ENCODE results near the gene GPBAR1. TPM values are rescaled to one million over a fixed set of nuclear protein-coding genes. Genes with fewer than 3 reads are reported as not detected.
A peak's percentile ranks its signal among the peaks of the same experiment; 100 is the strongest.

Gene GPBAR1
- total RNA-seq, 1 donor: 0.36 TPM

- Histone ChIP-seq H4K20me1 (ENCODE audit: insufficient read depth, low read length) (peaks cover 8% of the 10 kb centered on the region), H3K9me3 (ENCODE audit: low read depth, low read length) (no peaks in the 10 kb centered on the region), H3K36me3 (ENCODE audit: insufficient read depth, low read length) (peaks cover 86% of the 10 kb centered on the region), H3K4me1 (ENCODE audit: insufficient read depth, low read length) (peaks cover 36% of the 10 kb centered on the region), H3K79me2 (ENCODE audit: insufficient read depth, low read length) (peaks cover 68% of the 10 kb centered on the region), H3K4me2 (ENCODE audit: insufficient read depth, low read length) (no peak overlapping the region), H2AFZ (ENCODE audit: low read length) (no peak overlapping the region), H3K27me3 (ENCODE audit: insufficient read depth, low read length) (no peaks in the 10 kb centered on the region), H3K4me3 (ENCODE audit: insufficient read depth, low read length) (no peak overlapping the region), H3K27ac (ENCODE audit: low read depth, low read length) (peak overlapping the region; percentile 58)
- DNase-seq (ENCODE audit: insufficient read length, low spot score, missing footprints): peak; percentile 55
- TF ChIP-seq, protein P1, sequence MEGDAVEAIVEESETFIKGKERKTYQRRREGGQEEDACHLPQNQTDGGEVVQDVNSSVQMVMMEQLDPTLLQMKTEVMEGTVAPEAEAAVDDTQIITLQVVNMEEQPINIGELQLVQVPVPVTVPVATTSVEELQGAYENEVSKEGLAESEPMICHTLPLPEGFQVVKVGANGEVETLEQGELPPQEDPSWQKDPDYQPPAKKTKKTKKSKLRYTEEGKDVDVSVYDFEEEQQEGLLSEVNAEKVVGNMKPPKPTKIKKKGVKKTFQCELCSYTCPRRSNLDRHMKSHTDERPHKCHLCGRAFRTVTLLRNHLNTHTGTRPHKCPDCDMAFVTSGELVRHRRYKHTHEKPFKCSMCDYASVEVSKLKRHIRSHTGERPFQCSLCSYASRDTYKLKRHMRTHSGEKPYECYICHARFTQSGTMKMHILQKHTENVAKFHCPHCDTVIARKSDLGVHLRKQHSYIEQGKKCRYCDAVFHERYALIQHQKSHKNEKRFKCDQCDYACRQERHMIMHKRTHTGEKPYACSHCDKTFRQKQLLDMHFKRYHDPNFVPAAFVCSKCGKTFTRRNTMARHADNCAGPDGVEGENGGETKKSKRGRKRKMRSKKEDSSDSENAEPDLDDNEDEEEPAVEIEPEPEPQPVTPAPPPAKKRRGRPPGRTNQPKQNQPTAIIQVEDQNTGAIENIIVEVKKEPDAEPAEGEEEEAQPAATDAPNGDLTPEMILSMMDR (IDR thresholded peaks at IDR 0.05; ENCODE audit: extremely low read depth, low read depth, low read length): peak; percentile 27
These were observed 29.9 kb upstream of the GPBAR1 start for GRCh38 chr2:218230882-218231281.

DNA sequence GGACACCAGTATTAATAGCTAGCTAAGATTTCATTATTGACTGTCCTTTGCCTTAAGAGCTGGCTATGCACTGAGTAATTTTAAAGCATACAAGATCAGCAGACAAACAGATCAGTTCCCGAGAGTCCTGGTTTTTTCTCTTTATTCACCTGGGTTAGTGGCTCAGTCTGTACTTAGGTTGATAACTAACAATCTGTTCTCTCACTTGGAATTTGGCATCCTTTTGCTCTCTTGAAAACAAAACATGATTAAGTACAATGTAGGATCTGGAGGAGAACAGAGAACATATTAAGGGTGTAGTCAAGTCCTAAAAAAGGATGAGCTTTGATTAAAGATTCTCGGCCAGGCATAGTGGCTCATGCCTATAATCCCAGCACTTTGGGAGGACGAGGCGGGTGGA is 27.3 kb upstream of the GPBAR1 start:
- no peak overlapping the region for H3K27ac ChIP-seq (ENCODE audit: low read depth, low read length)
- peaks cover 8% of the 10 kb centered on the region for H4K20me1 ChIP-seq (ENCODE audit: insufficient read depth, low read length)
- H3K4me2 ChIP-seq (ENCODE audit: insufficient read depth, low read length): no peak overlapping the region
- H3K36me3 ChIP-seq (ENCODE audit: insufficient read depth, low read length): peaks cover 85% of the 10 kb centered on the region
- H2AFZ ChIP-seq (ENCODE audit: low read length): no peak overlapping the region
- TF ChIP-seq, protein P1 (IDR thresholded peaks at IDR 0.05; ENCODE audit: extremely low read depth, low read depth, low read length): no peak
- no peaks in the 10 kb centered on the region for H3K9me3 ChIP-seq (ENCODE audit: low read depth, low read length)
- H3K27me3 ChIP-seq (ENCODE audit: insufficient read depth, low read length): no peaks in the 10 kb centered on the region
- peaks cover 29% of the 10 kb centered on the region for H3K4me1 ChIP-seq (ENCODE audit: insufficient read depth, low read length)
- peaks cover 56% of the 10 kb centered on the region for H3K79me2 ChIP-seq (ENCODE audit: insufficient read depth, low read length)
- DNase-seq (ENCODE audit: insufficient read length, low spot score, missing footprints): no peak
- H3K4me3 ChIP-seq (ENCODE audit: insufficient read depth, low read length): no peak overlapping the region

- H3K4me2 ChIP-seq (ENCODE audit: insufficient read depth, low read length): no peak overlapping the region
- H4K20me1 ChIP-seq (ENCODE audit: insufficient read depth, low read length): peaks cover 8% of the 10 kb centered on the region
- H3K79me2 ChIP-seq (ENCODE audit: insufficient read depth, low read length): peaks cover 62% of the 10 kb centered on the region
- H2AFZ ChIP-seq (ENCODE audit: low read length): no peak overlapping the region
- H3K27ac ChIP-seq (ENCODE audit: low read depth, low read length): no peak overlapping the region
- H3K27me3 ChIP-seq (ENCODE audit: insufficient read depth, low read length): no peaks in the 10 kb centered on the region
- H3K4me3 ChIP-seq (ENCODE audit: insufficient read depth, low read length): no peak overlapping the region
- no peaks in the 10 kb centered on the region for H3K9me3 ChIP-seq (ENCODE audit: low read depth, low read length)
- peaks cover 19% of the 10 kb centered on the region for H3K4me1 ChIP-seq (ENCODE audit: insufficient read depth, low read length)
- DNase-seq (ENCODE audit: insufficient read length, low spot score, missing footprints): no peak
- H3K36me3 ChIP-seq (ENCODE audit: insufficient read depth, low read length): peaks cover 91% of the 10 kb centered on the region
- TF ChIP-seq, protein P1 (IDR thresholded peaks at IDR 0.05; ENCODE audit: extremely low read depth, low read depth, low read length): no peak
These were observed 26.3 kb upstream of the GPBAR1 start for GRCh38 chr2:218234521-218234920.

DNA sequence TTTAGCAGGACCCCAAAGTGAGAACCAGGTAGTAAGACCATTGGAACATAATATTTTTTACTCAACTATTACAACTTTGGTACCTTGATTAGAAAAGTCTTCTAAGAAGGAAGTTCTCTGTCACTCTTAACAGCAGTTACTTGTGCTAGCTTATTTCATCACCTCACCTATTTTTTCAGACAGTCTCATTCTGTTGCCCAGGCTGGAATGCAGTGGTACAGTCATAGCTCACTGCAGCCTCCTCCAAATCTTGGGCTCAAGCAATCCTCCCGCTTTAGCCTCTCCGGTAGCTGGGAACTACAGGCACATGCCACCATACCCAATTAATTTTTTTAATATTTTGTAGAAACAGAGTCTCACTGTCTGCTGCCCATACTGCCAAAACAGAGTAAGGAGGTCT is 25.8 kb upstream of the GPBAR1 start:
- no peak for DNase-seq (ENCODE audit: insufficient read length, low spot score, missing footprints)
- no peak overlapping the region for H3K4me3 ChIP-seq (ENCODE audit: insufficient read depth, low read length)
- H3K27me3 ChIP-seq (ENCODE audit: insufficient read depth, low read length): no peaks in the 10 kb centered on the region
- H3K4me2 ChIP-seq (ENCODE audit: insufficient read depth, low read length): no peak overlapping the region
- peaks cover 88% of the 10 kb centered on the region for H3K36me3 ChIP-seq (ENCODE audit: insufficient read depth, low read length)
- no peak overlapping the region for H3K27ac ChIP-seq (ENCODE audit: low read depth, low read length)
- H4K20me1 ChIP-seq (ENCODE audit: insufficient read depth, low read length): peaks cover 8% of the 10 kb centered on the region
- H3K9me3 ChIP-seq (ENCODE audit: low read depth, low read length): no peaks in the 10 kb centered on the region
- peaks cover 14% of the 10 kb centered on the region for H3K4me1 ChIP-seq (ENCODE audit: insufficient read depth, low read length)
- TF ChIP-seq, protein P1 (IDR thresholded peaks at IDR 0.05; ENCODE audit: extremely low read depth, low read depth, low read length): no peak
- peaks cover 59% of the 10 kb centered on the region for H3K79me2 ChIP-seq (ENCODE audit: insufficient read depth, low read length)
- no peak overlapping the region for H2AFZ ChIP-seq (ENCODE audit: low read length)
